CD8-positive, alpha-beta memory T cell (primary cell): Measurements from ENCODE around the gene WASF1. TPM values are rescaled to one million over a fixed set of nuclear protein-coding genes. Genes with fewer than 3 reads are reported as not detected.

Source experiments
- CTCF ChIA-PET: fragments of 350-600 bp; sonication (Branson Sonifier 250); formaldehyde crosslinking; loops from one replicate; lab custom pipeline; 2021; ENCODE audit warnings: antibody characterized with exemption; lab: Charles Lee
- POLR2A ChIA-PET: fragments of 350-600 bp; sonication (Branson Sonifier 250); formaldehyde crosslinking; loops from one replicate; lab custom pipeline; 2021; ENCODE audit warnings: antibody characterized with exemption; lab: Charles Lee
- DNase-seq, 5 donors: peaks; one replicate each; pipeline versions ENCODE4 v3.0.0 to v3.0.0-alpha.2; 2020 to 2022; ENCODE audit warnings: mixed read lengths in 1 of 5
- H3K27ac ChIP-seq: one replicate; pipeline ENCODE4 v1.7.0; 2013; ENCODE audit warnings: low read depth, mild to moderate bottlenecking, low read length, moderate library complexity
- H3K27me3 ChIP-seq: 2 replicates; pipeline ENCODE4 v1.7.0; 2013; ENCODE audit warnings: low read length, mild to moderate bottlenecking; ENCODE audit not compliant: insufficient read depth, poor library complexity, severe bottlenecking
- H3K36me3 ChIP-seq: 2 replicates; pipeline ENCODE4 v1.7.0; 2013; ENCODE audit warnings: mild to moderate bottlenecking, low read length, moderate library complexity; ENCODE audit not compliant: insufficient read depth
- H3K4me1 ChIP-seq: 2 replicates; pipeline ENCODE4 v1.7.0; 2013; ENCODE audit warnings: mild to moderate bottlenecking, low read length, moderate library complexity; ENCODE audit not compliant: insufficient read depth
- H3K4me3 ChIP-seq: 2 replicates; pipeline ENCODE4 v1.7.0; 2013; ENCODE audit warnings: mild to moderate bottlenecking, low read length
- H3K9me3 ChIP-seq: 2 replicates; pipeline ENCODE4 v1.7.0; 2013; ENCODE audit warnings: mild to moderate bottlenecking, low read length
- H3K27ac Mint-ChIP-seq, 8 donors: one replicate each; pipeline ENCODE4 v1.8.0; 2020 to 2021; ENCODE audit warnings: mixed read lengths in 8 of 8, mild to moderate bottlenecking in 6 of 8, inconsistent platforms in 3 of 8, moderate library complexity in 3 of 8
- H3K27me3 Mint-ChIP-seq, 2 donors: one replicate each; pipeline ENCODE4 v1.8.0; 2020 to 2021; ENCODE audit warnings: mixed read lengths in 2 of 2, mild to moderate bottlenecking in 1 of 2, moderate library complexity in 1 of 2
- H3K36me3 Mint-ChIP-seq, 3 donors: one replicate each; pipeline ENCODE4 v1.8.0; 2020 to 2021; ENCODE audit warnings: mixed read lengths in 3 of 3, inconsistent platforms in 1 of 3, mild to moderate bottlenecking in 1 of 3
- H3K4me1 Mint-ChIP-seq, 3 donors: one replicate each; pipeline ENCODE4 v1.8.0; 2020 to 2021; ENCODE audit warnings: mixed read lengths in 3 of 3, inconsistent platforms in 1 of 3, mild to moderate bottlenecking in 1 of 3
- H3K4me3 Mint-ChIP-seq, 7 donors: one replicate each; pipeline ENCODE4 v1.8.0; 2020 to 2021; ENCODE audit warnings: mixed read lengths in 7 of 7, mild to moderate bottlenecking in 6 of 7, moderate library complexity in 4 of 7, inconsistent platforms in 2 of 7
- H3K9me3 Mint-ChIP-seq, 5 donors: one replicate each; pipeline ENCODE4 v1.8.0; 2020 to 2022; ENCODE audit warnings: mixed read lengths in 5 of 5, mild to moderate bottlenecking in 3 of 5, moderate library complexity in 2 of 5, inconsistent platforms in 1 of 5
- polyA plus RNA-seq: library from polyadenylated mRNA; unstranded; fragments of 300-500 nt; fragmentation: Illumina TruSeq; gene quantifications from one replicate; pipeline ENCODE4 v1.2.3, GENCODE V29; 2021
- total RNA-seq, 2 experiments: library from RNA; stranded (reverse); gene quantifications; one replicate each; pipeline ENCODE4 v1.2.3, GENCODE V29; 2021

Gene WASF1
- total and polyA plus RNA-seq, 3 experiments from 2014 or later: 0.36 to 2.4 (median 1.8) TPM

DNA sequence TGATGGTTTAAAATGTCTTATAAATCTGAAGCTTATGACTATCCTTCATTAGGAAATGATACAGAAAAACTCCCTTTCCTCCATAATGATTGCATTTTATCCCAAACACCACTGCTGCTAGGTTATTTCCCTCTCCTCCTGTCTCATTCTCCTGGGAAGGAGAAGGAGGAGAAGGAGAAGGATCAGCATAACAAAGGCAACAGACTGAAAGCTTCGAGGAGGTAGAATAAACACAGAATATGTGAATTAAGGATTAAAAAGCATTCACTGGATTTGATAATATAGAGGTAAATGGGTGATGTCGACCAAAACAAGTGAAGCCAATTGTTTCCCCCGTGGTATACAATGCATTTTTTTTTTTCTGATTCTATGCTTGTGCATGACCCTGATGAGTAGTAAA, 82.0 kb downstream of the WASF1 start:
- ChIA-PET POLR2A (no interaction called here), CTCF (no interaction called here)
- no peak overlapping the region for H3K27ac ChIP-seq
- no peak overlapping the region for H3K27ac Mint-ChIP-seq
- H3K27me3 Mint-ChIP-seq: peaks cover 0 to 2% of the 10 kb centered on the region in 2 donors
- no peaks in the 10 kb centered on the region for H3K36me3 ChIP-seq
- peaks cover 0 to 2% (median 0%) of the 10 kb centered on the region in 3 donors for H3K36me3 Mint-ChIP-seq
- H3K4me1 ChIP-seq: no peaks in the 10 kb centered on the region
- no peak overlapping the region for H3K4me3 ChIP-seq
- no peaks in the 10 kb centered on the region for H3K27me3 ChIP-seq
- no peaks in the 10 kb centered on the region for H3K9me3 ChIP-seq
- H3K9me3 Mint-ChIP-seq: no peaks in the 10 kb centered on the region
- H3K4me3 Mint-ChIP-seq: no peak overlapping the region
- no peak for DNase-seq
- no peaks in the 10 kb centered on the region for H3K4me1 Mint-ChIP-seq

GRCh38 chr6:110095935-110096334, 83.5 kb downstream of the WASF1 start:
- Mint-ChIP-seq H3K36me3 (no peaks in the 10 kb centered on the region), H3K27ac (no peak overlapping the region), H3K4me3 (no peak overlapping the region), H3K4me1 (no peaks in the 10 kb centered on the region), H3K9me3 (no peaks in the 10 kb centered on the region), H3K27me3 (peaks cover 0 to 3% of the 10 kb centered on the region in 2 donors)
- CTCF ChIA-PET: no interaction called here
- H3K27me3 ChIP-seq: no peaks in the 10 kb centered on the region
- H3K4me1 ChIP-seq: no peaks in the 10 kb centered on the region
- no peak for DNase-seq
- H3K4me3 ChIP-seq: no peak overlapping the region
- H3K36me3 ChIP-seq: no peaks in the 10 kb centered on the region
- POLR2A ChIA-PET: no interaction called here
- H3K9me3 ChIP-seq: no peaks in the 10 kb centered on the region
- no peak overlapping the region for H3K27ac ChIP-seq

DNA sequence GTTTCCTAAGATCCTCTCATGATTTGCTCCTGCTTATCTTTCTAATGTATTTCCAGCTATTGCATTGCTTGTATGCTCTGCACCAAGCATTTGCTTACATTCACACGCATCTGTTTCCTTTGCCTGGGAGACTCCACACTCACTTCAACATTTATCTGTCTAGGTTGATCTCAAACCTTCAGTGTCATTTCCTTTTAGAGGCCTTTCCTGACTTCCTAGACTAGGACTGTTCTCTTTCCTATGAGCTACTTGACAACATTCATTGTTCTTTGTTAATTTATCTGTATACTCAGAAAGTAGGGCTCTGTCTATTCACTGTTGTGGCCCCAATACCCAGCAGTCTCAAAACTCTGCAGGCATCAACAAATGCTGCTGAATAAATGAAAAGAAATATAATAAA, 84.4 kb downstream of the WASF1 start:
- no peak for DNase-seq
- H3K9me3 ChIP-seq: no peaks in the 10 kb centered on the region
- CTCF ChIA-PET: no interaction called here
- no peaks in the 10 kb centered on the region for H3K4me1 ChIP-seq
- no peaks in the 10 kb centered on the region for H3K9me3 Mint-ChIP-seq
- POLR2A ChIA-PET: no interaction called here
- H3K36me3 ChIP-seq: no peaks in the 10 kb centered on the region
- no peaks in the 10 kb centered on the region for H3K27me3 ChIP-seq
- no peak overlapping the region for H3K27ac ChIP-seq
- no peaks in the 10 kb centered on the region for H3K36me3 Mint-ChIP-seq
- H3K4me3 Mint-ChIP-seq: no peak overlapping the region
- H3K4me1 Mint-ChIP-seq: no peaks in the 10 kb centered on the region
- H3K4me3 ChIP-seq: no peak overlapping the region
- H3K27me3 Mint-ChIP-seq: peaks cover 0 to 3% of the 10 kb centered on the region in 2 donors
- no peak overlapping the region for H3K27ac Mint-ChIP-seq

DNA sequence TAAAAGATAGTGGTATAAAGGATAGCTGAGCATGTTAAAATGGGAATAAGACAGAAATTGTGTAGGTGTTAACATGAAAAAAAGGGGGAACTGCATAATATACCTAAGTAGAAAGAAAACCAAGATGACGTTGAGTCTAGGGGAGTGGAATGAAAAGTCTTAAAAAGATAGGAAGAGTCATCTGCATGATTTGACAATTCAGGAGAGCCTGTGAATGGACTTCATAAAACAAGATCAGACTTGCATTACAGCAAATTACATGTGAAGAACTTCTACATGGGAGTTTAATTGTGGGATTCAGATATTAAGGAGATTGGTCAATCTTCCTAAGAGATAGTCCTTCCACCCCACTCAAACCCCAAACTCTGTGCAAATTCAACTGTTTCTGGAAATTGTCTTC, 85.5 kb downstream of the WASF1 start:
- H3K27me3 ChIP-seq: no peaks in the 10 kb centered on the region
- H3K9me3 ChIP-seq: no peaks in the 10 kb centered on the region
- Mint-ChIP-seq H3K4me3 (no peak overlapping the region), H3K9me3 (no peaks in the 10 kb centered on the region), H3K27ac (no peak overlapping the region), H3K36me3 (no peaks in the 10 kb centered on the region), H3K27me3 (peaks cover 0 to 9% of the 10 kb centered on the region in 2 donors), H3K4me1 (no peaks in the 10 kb centered on the region)
- no peak overlapping the region for H3K27ac ChIP-seq
- no peak for DNase-seq
- no peaks in the 10 kb centered on the region for H3K36me3 ChIP-seq
- ChIA-PET CTCF (no interaction called here), POLR2A (no interaction called here)
- no peak overlapping the region for H3K4me3 ChIP-seq
- no peaks in the 10 kb centered on the region for H3K4me1 ChIP-seq

- Mint-ChIP-seq H3K4me3 (no peak overlapping the region), H3K27ac (no peak overlapping the region), H3K4me1 (no peaks in the 10 kb centered on the region), H3K36me3 (no peaks in the 10 kb centered on the region), H3K27me3 (peaks cover 0 to 23% of the 10 kb centered on the region in 2 donors), H3K9me3 (no peaks in the 10 kb centered on the region)
- Histone ChIP-seq H3K27ac (no peak overlapping the region), H3K27me3 (no peaks in the 10 kb centered on the region), H3K4me3 (no peak overlapping the region), H3K4me1 (no peaks in the 10 kb centered on the region), H3K36me3 (no peaks in the 10 kb centered on the region), H3K9me3 (no peaks in the 10 kb centered on the region)
- ChIA-PET CTCF (interaction anchor here (1.6 kb wide), 1 partner anchor 51 kb away, joined by 4 read pairs; no protein-coding TSS in a partner anchor), POLR2A (no interaction called here)
- DNase-seq: no peak
Measured at GRCh38 chr6:110090876-110091275, 88.6 kb downstream of the WASF1 start.

DNA sequence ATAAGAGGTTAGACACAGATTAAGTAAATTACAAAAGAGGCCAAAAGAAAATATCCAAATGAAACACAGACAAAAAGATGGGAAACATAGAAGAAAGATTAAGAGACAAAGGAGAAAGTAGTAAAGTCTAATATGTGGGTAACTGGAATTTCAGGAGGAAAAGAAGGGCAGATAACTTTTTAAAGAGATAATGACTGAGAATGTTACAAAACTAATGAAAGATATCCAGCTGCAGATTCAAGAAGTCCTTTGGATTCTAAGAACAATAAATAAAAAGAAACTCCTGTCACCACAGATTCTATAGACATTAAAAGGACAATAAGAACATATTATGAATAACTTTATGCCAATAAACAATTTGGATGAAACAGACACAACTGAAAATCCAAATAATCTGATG, 90.1 kb downstream of the WASF1 start:
- H3K4me3 ChIP-seq: no peak overlapping the region
- H3K27ac ChIP-seq: no peak overlapping the region
- no peaks in the 10 kb centered on the region for H3K27me3 ChIP-seq
- ChIA-PET CTCF (interaction anchor here (1.1 kb wide), 1 partner anchor 17 kb away, joined by 3 read pairs; no protein-coding TSS in a partner anchor), POLR2A (no interaction called here)
- no peaks in the 10 kb centered on the region for H3K4me1 Mint-ChIP-seq
- H3K36me3 ChIP-seq: no peaks in the 10 kb centered on the region
- peaks cover 3 to 28% of the 10 kb centered on the region in 2 donors for H3K27me3 Mint-ChIP-seq
- no peaks in the 10 kb centered on the region for H3K36me3 Mint-ChIP-seq
- no peak for DNase-seq
- no peak overlapping the region for H3K27ac Mint-ChIP-seq
- H3K4me3 Mint-ChIP-seq: no peak overlapping the region
- H3K9me3 Mint-ChIP-seq: no peaks in the 10 kb centered on the region
- H3K4me1 ChIP-seq: no peaks in the 10 kb centered on the region
- no peaks in the 10 kb centered on the region for H3K9me3 ChIP-seq

DNA sequence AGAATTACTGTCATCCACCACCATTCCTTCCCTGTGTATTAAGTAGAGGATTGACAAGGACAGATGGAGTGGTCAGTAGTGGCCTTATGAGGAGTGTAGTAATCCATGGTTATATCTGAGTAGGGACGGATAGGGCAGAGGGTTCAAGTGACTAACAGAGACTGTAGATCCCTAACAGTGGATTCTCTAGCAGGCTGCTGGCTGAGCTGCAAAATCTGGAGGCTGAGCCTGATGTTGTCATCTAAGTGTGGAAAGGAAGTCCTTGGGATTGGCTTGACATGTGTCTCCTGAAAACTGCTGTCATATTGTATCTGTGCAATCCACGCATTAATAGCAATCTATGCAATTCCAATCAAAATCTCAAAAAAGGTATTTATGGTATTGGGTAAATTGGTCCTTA, 94.2 kb downstream of the WASF1 start:
- ChIA-PET POLR2A (no interaction called here), CTCF (interaction anchor here (1.5 kb wide), 1 partner anchor 46 kb away, joined by 4 read pairs; no protein-coding TSS in a partner anchor)
- H3K4me1 ChIP-seq: no peaks in the 10 kb centered on the region
- H3K36me3 Mint-ChIP-seq: no peaks in the 10 kb centered on the region
- H3K4me1 Mint-ChIP-seq: no peaks in the 10 kb centered on the region
- H3K4me3 ChIP-seq: no peak overlapping the region
- no peak overlapping the region for H3K4me3 Mint-ChIP-seq
- no peak for DNase-seq
- no peaks in the 10 kb centered on the region for H3K9me3 ChIP-seq
- H3K27ac ChIP-seq: no peak overlapping the region
- H3K9me3 Mint-ChIP-seq: no peaks in the 10 kb centered on the region
- no peak overlapping the region for H3K27ac Mint-ChIP-seq
- peaks cover 5 to 46% of the 10 kb centered on the region in 2 donors for H3K27me3 Mint-ChIP-seq
- no peaks in the 10 kb centered on the region for H3K36me3 ChIP-seq
- no peaks in the 10 kb centered on the region for H3K27me3 ChIP-seq

GRCh38 chr6:110083875-110084585, 95.4 kb downstream of the WASF1 start:
- no peaks in the 10 kb centered on the region for H3K27me3 ChIP-seq
- no peak for DNase-seq
- no peaks in the 10 kb centered on the region for H3K36me3 ChIP-seq
- Mint-ChIP-seq H3K4me3 (no peak overlapping the region), H3K9me3 (no peaks in the 10 kb centered on the region), H3K4me1 (no peaks in the 10 kb centered on the region), H3K36me3 (no peaks in the 10 kb centered on the region), H3K27ac (no peak overlapping the region), H3K27me3 (peaks cover 5 to 41% of the 10 kb centered on the region in 2 donors)
- H3K4me1 ChIP-seq: no peaks in the 10 kb centered on the region
- H3K4me3 ChIP-seq: no peak overlapping the region
- ChIA-PET POLR2A (no interaction called here), CTCF (interaction anchor here (1.5 kb wide), 1 partner anchor 44 kb away, joined by 4 read pairs; no protein-coding TSS in a partner anchor)
- no peak overlapping the region for H3K27ac ChIP-seq
- no peaks in the 10 kb centered on the region for H3K9me3 ChIP-seq
